Esophagus muscularis mucosa (tissue), 4 donors: ENCODE data around the gene CAMK1D.

Experiments used
- EP300 ChIP-seq: sonication (generic); formaldehyde crosslinking; IDR thresholded peaks from one replicate; pipeline ENCODE4 v1.6.1; 2017; ENCODE audit warnings: antibody characterized with exemption
- POLR2A ChIP-seq: fragments of 450-650 bp; IDR thresholded peaks from one replicate; pipeline ENCODE4 v1.6.1; 2017; ENCODE audit warnings: antibody characterized with exemption, moderate library complexity, mild to moderate bottlenecking, low read depth
- POLR2AphosphoS5 ChIP-seq, 2 donors: sonication (generic); formaldehyde crosslinking; IDR thresholded peaks; one replicate each; pipeline ENCODE4 v1.6.1; 2017; ENCODE audit warnings: antibody characterized with exemption in 2 of 2
- TF ChIP-seq, protein P1 (sequence below), 3 experiments: fragments of 200-600 bp in 2 of 3; fragments of 450-650 bp in 1 of 3; sonication (generic) in 2 of 3; IDR thresholded peaks; one replicate each; pipeline ENCODE4 v1.5.1; 2017 to 2019; ENCODE audit warnings: antibody characterized with exemption in 3 of 3, mild to moderate bottlenecking in 2 of 3, moderate library complexity in 1 of 3

- TF ChIP-seq, protein P1, sequence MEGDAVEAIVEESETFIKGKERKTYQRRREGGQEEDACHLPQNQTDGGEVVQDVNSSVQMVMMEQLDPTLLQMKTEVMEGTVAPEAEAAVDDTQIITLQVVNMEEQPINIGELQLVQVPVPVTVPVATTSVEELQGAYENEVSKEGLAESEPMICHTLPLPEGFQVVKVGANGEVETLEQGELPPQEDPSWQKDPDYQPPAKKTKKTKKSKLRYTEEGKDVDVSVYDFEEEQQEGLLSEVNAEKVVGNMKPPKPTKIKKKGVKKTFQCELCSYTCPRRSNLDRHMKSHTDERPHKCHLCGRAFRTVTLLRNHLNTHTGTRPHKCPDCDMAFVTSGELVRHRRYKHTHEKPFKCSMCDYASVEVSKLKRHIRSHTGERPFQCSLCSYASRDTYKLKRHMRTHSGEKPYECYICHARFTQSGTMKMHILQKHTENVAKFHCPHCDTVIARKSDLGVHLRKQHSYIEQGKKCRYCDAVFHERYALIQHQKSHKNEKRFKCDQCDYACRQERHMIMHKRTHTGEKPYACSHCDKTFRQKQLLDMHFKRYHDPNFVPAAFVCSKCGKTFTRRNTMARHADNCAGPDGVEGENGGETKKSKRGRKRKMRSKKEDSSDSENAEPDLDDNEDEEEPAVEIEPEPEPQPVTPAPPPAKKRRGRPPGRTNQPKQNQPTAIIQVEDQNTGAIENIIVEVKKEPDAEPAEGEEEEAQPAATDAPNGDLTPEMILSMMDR (IDR thresholded peaks at IDR 0.05) = no peak
- no peak for TF ChIP-seq POLR2A
- no peak for TF ChIP-seq POLR2AphosphoS5 (IDR thresholded peaks at IDR 0.05)
- no peak for TF ChIP-seq EP300
Observed at GRCh38 chr10:12808014-12808613, 458.8 kb downstream of the CAMK1D start.
